Panc1 (cell line): ENCODE results near the gene STRIP1.

Source experiments
- POLR2AphosphoS5 ChIP-seq: IDR thresholded peaks from 2 replicates; pipeline ENCODE4 v1.6.1; 2012; ENCODE audit warnings: mild to moderate bottlenecking, low read depth, low read length, moderate library complexity
- TF ChIP-seq, protein P1 (sequence below): fragments of 450-650 bp; IDR thresholded peaks from 2 replicates; pipeline ENCODE4 v1.5.1; 2017; ENCODE audit warnings: mild to moderate bottlenecking
- TF ChIP-seq, protein P2 (sequence below), 2 experiments: IDR thresholded peaks; 2 replicates each; pipeline ENCODE4 v1.6.1; 2011 to 2012; ENCODE audit warnings: low read depth in 2 of 2, control low read depth in 1 of 2, low read length in 1 of 2, mild to moderate bottlenecking in 1 of 2, moderate library complexity in 1 of 2; ENCODE audit not compliant: insufficient read depth in 1 of 2

DNA sequence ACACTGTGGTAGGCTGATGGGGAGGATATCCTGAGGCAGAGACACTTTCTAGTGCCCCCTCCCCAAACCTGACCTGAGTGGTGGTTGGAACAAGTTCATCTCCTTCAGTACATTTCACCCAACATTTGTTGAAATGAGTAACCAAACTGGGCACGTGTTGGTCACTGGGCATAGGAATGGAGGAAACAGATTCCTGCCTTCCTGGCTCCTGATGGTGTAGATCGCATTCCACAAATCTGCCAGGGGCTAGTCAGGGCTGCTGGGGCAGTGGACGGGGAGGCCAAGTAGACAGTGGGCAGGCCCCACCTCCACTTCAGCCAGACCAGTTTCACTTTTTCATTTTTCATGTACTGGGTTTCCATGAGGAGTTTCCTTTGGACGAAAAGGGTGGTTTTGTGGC is 52.5 kb downstream of the STRIP1 start:
- TF ChIP-seq, protein P1, sequence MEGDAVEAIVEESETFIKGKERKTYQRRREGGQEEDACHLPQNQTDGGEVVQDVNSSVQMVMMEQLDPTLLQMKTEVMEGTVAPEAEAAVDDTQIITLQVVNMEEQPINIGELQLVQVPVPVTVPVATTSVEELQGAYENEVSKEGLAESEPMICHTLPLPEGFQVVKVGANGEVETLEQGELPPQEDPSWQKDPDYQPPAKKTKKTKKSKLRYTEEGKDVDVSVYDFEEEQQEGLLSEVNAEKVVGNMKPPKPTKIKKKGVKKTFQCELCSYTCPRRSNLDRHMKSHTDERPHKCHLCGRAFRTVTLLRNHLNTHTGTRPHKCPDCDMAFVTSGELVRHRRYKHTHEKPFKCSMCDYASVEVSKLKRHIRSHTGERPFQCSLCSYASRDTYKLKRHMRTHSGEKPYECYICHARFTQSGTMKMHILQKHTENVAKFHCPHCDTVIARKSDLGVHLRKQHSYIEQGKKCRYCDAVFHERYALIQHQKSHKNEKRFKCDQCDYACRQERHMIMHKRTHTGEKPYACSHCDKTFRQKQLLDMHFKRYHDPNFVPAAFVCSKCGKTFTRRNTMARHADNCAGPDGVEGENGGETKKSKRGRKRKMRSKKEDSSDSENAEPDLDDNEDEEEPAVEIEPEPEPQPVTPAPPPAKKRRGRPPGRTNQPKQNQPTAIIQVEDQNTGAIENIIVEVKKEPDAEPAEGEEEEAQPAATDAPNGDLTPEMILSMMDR = no peak
- TF ChIP-seq POLR2AphosphoS5 = no peak
- TF ChIP-seq, protein P2, sequence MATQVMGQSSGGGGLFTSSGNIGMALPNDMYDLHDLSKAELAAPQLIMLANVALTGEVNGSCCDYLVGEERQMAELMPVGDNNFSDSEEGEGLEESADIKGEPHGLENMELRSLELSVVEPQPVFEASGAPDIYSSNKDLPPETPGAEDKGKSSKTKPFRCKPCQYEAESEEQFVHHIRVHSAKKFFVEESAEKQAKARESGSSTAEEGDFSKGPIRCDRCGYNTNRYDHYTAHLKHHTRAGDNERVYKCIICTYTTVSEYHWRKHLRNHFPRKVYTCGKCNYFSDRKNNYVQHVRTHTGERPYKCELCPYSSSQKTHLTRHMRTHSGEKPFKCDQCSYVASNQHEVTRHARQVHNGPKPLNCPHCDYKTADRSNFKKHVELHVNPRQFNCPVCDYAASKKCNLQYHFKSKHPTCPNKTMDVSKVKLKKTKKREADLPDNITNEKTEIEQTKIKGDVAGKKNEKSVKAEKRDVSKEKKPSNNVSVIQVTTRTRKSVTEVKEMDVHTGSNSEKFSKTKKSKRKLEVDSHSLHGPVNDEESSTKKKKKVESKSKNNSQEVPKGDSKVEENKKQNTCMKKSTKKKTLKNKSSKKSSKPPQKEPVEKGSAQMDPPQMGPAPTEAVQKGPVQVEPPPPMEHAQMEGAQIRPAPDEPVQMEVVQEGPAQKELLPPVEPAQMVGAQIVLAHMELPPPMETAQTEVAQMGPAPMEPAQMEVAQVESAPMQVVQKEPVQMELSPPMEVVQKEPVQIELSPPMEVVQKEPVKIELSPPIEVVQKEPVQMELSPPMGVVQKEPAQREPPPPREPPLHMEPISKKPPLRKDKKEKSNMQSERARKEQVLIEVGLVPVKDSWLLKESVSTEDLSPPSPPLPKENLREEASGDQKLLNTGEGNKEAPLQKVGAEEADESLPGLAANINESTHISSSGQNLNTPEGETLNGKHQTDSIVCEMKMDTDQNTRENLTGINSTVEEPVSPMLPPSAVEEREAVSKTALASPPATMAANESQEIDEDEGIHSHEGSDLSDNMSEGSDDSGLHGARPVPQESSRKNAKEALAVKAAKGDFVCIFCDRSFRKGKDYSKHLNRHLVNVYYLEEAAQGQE (IDR thresholded peaks at IDR 0.05; ENCODE audit: insufficient read depth in 1 of 2, low read depth in 2 of 2, low read length in 1 of 2) = no peak
